K562 (cell line): ENCODE results near the gene VILL.

ENCODE experiments used
- CAMTA2 ChIP-seq: fragments of 250-450 bp; sonication (Bioruptor Pico); conservative IDR thresholded peaks from 2 replicates; pipeline ENCODE4 v1.5.1; 2022
- MTA1 ChIP-seq: fragments of 450-650 bp; IDR thresholded peaks from 2 replicates; pipeline ENCODE4 v1.6.1; 2017; ENCODE audit warnings: borderline replicate concordance
- NR2F6 ChIP-seq: fragments of 450-650 bp; formaldehyde crosslinking; IDR thresholded peaks from 2 replicates; pipeline ENCODE4 v1.4.0; 2020; ENCODE audit warnings: mild to moderate bottlenecking
- POLR2A ChIP-seq: fragments of 450-650 bp; conservative IDR thresholded peaks from 2 replicates; pipeline ENCODE4 v1.6.1; 2016
- POLR3A ChIP-seq: IDR thresholded peaks from 2 replicates; pipeline ENCODE4 v1.6.1; 2011; ENCODE audit warnings: borderline replicate concordance, mild to moderate bottlenecking, moderate library complexity; ENCODE audit not compliant: insufficient read length, insufficient read depth; ENCODE audit errors: extremely low read depth
- RAD21 ChIP-seq, 2 experiments: fragments of 250-450 bp in 1 of 2; fragments of 450-650 bp in 1 of 2; sonication (Bioruptor Pico) in 1 of 2; formaldehyde crosslinking in 1 of 2; IDR thresholded peaks in 1 of 2; conservative IDR thresholded peaks in 1 of 2; 2 replicates each; pipeline versions ENCODE4 v1.4.0 to v1.8.0; 2020 to 2022; ENCODE audit warnings: mild to moderate bottlenecking in 2 of 2, moderate library complexity in 1 of 2
- TSC22D4 ChIP-seq: fragments of 450-650 bp; IDR thresholded peaks from 2 replicates; pipeline ENCODE4 v1.6.1; 2016; ENCODE audit warnings: missing genetic modification characterization, missing biosample characterization, control low read depth
- TF ChIP-seq, protein P1 (sequence below), 3 experiments: IDR thresholded peaks in 2 of 3; conservative IDR thresholded peaks in 1 of 3; 2 replicates each; pipeline ENCODE4 v1.5.1; 2011 to 2012; ENCODE audit warnings: low read length in 3 of 3, mild to moderate bottlenecking in 3 of 3, control low read depth in 2 of 3, improper control_type of control experiment in 1 of 3, inconsistent platforms in 1 of 3, low read depth in 1 of 3, mixed read lengths in 1 of 3, moderate library complexity in 1 of 3; ENCODE audit not compliant: insufficient read depth in 2 of 3

GRCh38 chr3:37964716-37965115 is 25.9 kb upstream of the VILL start:
- TF ChIP-seq, protein P1, sequence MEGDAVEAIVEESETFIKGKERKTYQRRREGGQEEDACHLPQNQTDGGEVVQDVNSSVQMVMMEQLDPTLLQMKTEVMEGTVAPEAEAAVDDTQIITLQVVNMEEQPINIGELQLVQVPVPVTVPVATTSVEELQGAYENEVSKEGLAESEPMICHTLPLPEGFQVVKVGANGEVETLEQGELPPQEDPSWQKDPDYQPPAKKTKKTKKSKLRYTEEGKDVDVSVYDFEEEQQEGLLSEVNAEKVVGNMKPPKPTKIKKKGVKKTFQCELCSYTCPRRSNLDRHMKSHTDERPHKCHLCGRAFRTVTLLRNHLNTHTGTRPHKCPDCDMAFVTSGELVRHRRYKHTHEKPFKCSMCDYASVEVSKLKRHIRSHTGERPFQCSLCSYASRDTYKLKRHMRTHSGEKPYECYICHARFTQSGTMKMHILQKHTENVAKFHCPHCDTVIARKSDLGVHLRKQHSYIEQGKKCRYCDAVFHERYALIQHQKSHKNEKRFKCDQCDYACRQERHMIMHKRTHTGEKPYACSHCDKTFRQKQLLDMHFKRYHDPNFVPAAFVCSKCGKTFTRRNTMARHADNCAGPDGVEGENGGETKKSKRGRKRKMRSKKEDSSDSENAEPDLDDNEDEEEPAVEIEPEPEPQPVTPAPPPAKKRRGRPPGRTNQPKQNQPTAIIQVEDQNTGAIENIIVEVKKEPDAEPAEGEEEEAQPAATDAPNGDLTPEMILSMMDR (IDR thresholded peaks at IDR 0.05 in 2 of 3, conservative IDR thresholded peaks at IDR 0.05 in 1 of 3; ENCODE audit: insufficient read depth in 2 of 3, low read depth in 1 of 3, low read length in 3 of 3): no peak
- TF ChIP-seq NR2F6 (no peak), POLR2A (no peak), MTA1 (no peak), POLR3A (no peak), TSC22D4 (tag) (no peak), RAD21 (CRISPR knock-in tag; conservative IDR thresholded peaks at IDR 0.05 in 1 of 2, IDR thresholded peaks at IDR 0.05 in 1 of 2) (no peak), CAMTA2 (CRISPR knock-in tag) (no peak)
